Measurements from ENCODE around the gene TGIF2LY.
"Not testable (repeated sequence)": the region's sequence is repeated elsewhere in the genome, so short reads cannot be mapped to it uniquely, and the experiment has no call there.

The TGIF2LY gene

DNA sequence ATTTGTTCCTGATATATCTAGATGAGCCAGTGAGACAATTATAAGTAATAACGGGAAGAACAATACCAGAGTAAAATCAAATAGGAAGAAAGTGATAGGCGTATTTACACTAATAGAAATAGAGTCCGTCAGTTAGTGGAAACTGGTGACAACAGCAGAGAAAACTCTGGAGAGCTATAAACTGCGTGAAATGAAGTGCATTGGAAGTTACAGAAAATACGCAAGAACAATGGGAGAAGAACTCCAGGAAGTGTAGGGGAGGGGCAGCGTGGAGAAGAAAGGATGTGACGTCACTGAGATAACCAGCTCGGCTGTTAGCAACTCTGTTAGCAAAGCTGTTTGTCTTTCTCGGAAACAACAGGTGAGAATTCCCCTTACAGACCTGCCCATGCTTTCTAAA is at the start of gene TGIF2LY:
TSS of gene TGIF2LY (plus strand) at position 301 of the 400 bp plus-strand sequence. CDS start 178 bp downstream, outside the sequence.
- DNase-seq (ENCODE audit: low read depth), result not testable (repeated sequence)
